Ovary (tissue), 9 donors: ENCODE data around the gene ATP8A1. TPM values are rescaled to one million over a fixed set of nuclear protein-coding genes. Genes with fewer than 3 reads are reported as not detected.

ENCODE experiments used
- DNase-seq, 5 donors: peaks; one replicate each; pipeline ENCODE4 v3.0.0-alpha.2; 2019 to 2020
- H3K27ac ChIP-seq, 2 donors: fragments of 200-600 bp; one replicate each; pipeline versions ENCODE4 v1.5.1 to v1.8.0; 2019 to 2022
- H3K27me3 ChIP-seq: fragments of 200-600 bp; one replicate; pipeline ENCODE4 v1.8.0; 2022
- H3K36me3 ChIP-seq: fragments of 200-600 bp; sonication (generic); one replicate; pipeline ENCODE4 v1.5.1; 2019
- H3K4me1 ChIP-seq: one replicate; pipeline ENCODE4 v1.8.1; 2013; ENCODE audit warnings: mild to moderate bottlenecking, moderate library complexity; ENCODE audit not compliant: insufficient read depth
- H3K4me3 ChIP-seq: fragments of 200-600 bp; sonication (generic); one replicate; pipeline ENCODE4 v1.5.1; 2017
- H3K9me3 ChIP-seq, 2 donors: fragments of 200-600 bp in 1 of 2; sonication (generic) in 1 of 2; one replicate each; pipeline versions ENCODE4 v1.5.1 to v1.8.1; 2013 to 2019; ENCODE audit warnings: mild to moderate bottlenecking in 1 of 2, moderate library complexity in 1 of 2
- EP300 ChIP-seq: sonication (generic); formaldehyde crosslinking; IDR thresholded peaks from one replicate; pipeline ENCODE4 v1.6.1; 2017; ENCODE audit warnings: antibody characterized with exemption
- POLR2A ChIP-seq: fragments of 450-650 bp; IDR thresholded peaks from one replicate; pipeline ENCODE4 v1.6.1; 2017; ENCODE audit warnings: antibody characterized with exemption, mild to moderate bottlenecking, moderate library complexity
- WGBS, 3 donors: extraction: QIAGEN DNeasy Blood & Tissue Kit in 1 of 3; methylation state at CpG; one replicate each; pipeline versions ENCODE4 v1.1.5 to v1.1.7; 2013 to 2017; 5-methylcytosine and 5-hydroxymethylcytosine counted together
- intact Hi-C, 4 donors: fragments of 100-400 bp; cut with DNase I; formaldehyde crosslinking; loops; one replicate each; pipeline versions ENCODE4 v1.11.0 to v1.15.1; 2022 to 2023
- polyA plus RNA-seq, 2 donors: library from polyadenylated mRNA; stranded (reverse); fragments of 200-250 nt in 1 of 2; fragments of 350-450 nt in 1 of 2; fragmentation: Illumina TruSeq in 1 of 2; extraction: RNeasy Lipid Tissue Mini Kit (QIAGEN cat#74804) in 1 of 2; gene quantifications; one replicate each; pipeline ENCODE4 v1.2.3, GENCODE V29; 2013 to 2014
- total RNA-seq, 7 donors: library from RNA; depleted of rRNA in 2 of 7; stranded (reverse); fragments of >200 nt in 2 of 7; fragmentation: NEBNext Ultra II Directional in 3 of 7; extraction: Animal tissue kit (Norgen Biotek cat#: 25700) in 3 of 7; gene quantifications; one replicate each; pipeline versions ENCODE4 v1.1.0 to v1.2.4, GENCODE V29; 2016 to 2023
- TF ChIP-seq, protein P1 (sequence below), 3 donors: fragments of 450-650 bp in 2 of 3; fragments of 200-600 bp in 1 of 3; IDR thresholded peaks; one replicate each; pipeline versions ENCODE4 v1.5.1 to v1.8.0; 2016 to 2022; ENCODE audit warnings: antibody characterized with exemption in 3 of 3, mild to moderate bottlenecking in 1 of 3
- donor health status: DM: no; HTN: no; CAD: no; lungs with moderate emphysema.
- donor health status: DM: no; HTN: no; CAD: no.
- donor health status: Bipolar disorder and iron deficiency.
- donor health status: DM: yes; HTN: yes; CAD: no.
- donor health status: DM: no; HTN: no; CAD: no.
- donor health status: DM: yes; HTN: yes; CAD: no.

ATP8A1 gene
- total and polyA plus RNA-seq, 9 donors: 10.0 to 73.2 (median 21.6) TPM

DNA sequence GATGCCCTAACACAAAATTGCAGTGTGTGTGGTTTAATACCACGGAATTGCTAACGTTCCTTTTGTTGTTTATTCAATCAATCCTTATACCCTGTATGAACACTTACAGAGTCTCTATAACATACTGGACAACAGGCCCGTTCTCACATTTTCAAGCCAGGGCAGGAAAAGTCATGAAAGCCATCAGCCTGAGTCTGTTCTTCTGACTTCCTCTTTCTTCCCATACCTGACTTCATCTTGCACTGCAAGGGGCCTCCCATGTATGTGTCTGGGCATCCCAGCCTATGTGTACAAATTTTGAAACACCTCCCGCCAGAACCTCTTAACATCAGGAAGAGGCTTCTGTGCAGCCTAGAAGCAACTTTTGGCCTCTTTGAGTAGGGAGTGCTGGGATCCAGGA lies 264.5 kb downstream of the ATP8A1 start:
- DNase-seq: no peak
- no peaks in the 10 kb centered on the region for H3K36me3 ChIP-seq
- H3K9me3 ChIP-seq: no peaks in the 10 kb centered on the region
- no peaks in the 10 kb centered on the region for H3K27me3 ChIP-seq
- no peak overlapping the region for H3K27ac ChIP-seq
- 93 to 94% (median 93%) methylated on average over 4 of the region's 4 CpGs for WGBS, 3 donors
- no peaks in the 10 kb centered on the region for H3K4me1 ChIP-seq
- TF ChIP-seq, protein P1, sequence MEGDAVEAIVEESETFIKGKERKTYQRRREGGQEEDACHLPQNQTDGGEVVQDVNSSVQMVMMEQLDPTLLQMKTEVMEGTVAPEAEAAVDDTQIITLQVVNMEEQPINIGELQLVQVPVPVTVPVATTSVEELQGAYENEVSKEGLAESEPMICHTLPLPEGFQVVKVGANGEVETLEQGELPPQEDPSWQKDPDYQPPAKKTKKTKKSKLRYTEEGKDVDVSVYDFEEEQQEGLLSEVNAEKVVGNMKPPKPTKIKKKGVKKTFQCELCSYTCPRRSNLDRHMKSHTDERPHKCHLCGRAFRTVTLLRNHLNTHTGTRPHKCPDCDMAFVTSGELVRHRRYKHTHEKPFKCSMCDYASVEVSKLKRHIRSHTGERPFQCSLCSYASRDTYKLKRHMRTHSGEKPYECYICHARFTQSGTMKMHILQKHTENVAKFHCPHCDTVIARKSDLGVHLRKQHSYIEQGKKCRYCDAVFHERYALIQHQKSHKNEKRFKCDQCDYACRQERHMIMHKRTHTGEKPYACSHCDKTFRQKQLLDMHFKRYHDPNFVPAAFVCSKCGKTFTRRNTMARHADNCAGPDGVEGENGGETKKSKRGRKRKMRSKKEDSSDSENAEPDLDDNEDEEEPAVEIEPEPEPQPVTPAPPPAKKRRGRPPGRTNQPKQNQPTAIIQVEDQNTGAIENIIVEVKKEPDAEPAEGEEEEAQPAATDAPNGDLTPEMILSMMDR (IDR thresholded peaks at IDR 0.05): no peak
- no peak for TF ChIP-seq POLR2A
- no peak overlapping the region for H3K4me3 ChIP-seq
- intact Hi-C loops: no loop called here

DNA sequence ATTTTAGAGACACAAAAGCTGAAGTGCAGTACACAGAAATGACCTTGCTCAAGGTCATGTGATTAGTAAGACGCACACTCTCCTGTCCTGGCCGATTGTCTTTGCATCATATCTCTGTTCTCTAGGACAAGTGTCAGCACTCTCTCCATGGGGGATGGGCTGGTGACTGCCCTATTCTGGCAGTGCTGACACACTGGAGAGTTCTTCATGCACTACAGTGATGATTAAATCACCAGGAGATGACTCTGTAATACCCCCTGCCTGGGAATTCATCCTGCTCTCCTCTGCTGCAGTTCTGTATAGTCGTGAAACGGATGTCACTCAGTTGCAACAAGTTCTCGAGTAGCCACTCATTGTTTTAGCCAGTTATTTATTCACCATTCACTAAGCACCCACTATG lies 264.9 kb downstream of the ATP8A1 start:
- Histone ChIP-seq H3K36me3 (no peaks in the 10 kb centered on the region), H3K9me3 (no peaks in the 10 kb centered on the region), H3K27ac (no peak overlapping the region), H3K4me1 (no peaks in the 10 kb centered on the region), H3K27me3 (no peaks in the 10 kb centered on the region), H3K4me3 (no peak overlapping the region)
- intact Hi-C loops: no loop called here
- TF ChIP-seq EP300: no peak
- no peak for TF ChIP-seq POLR2A
- TF ChIP-seq, protein P1 (IDR thresholded peaks at IDR 0.05): no peak
- WGBS, 3 donors: 52 to 63% (median 60%) methylated on average over 5 of the region's 5 CpGs
- no peak for DNase-seq

DNA sequence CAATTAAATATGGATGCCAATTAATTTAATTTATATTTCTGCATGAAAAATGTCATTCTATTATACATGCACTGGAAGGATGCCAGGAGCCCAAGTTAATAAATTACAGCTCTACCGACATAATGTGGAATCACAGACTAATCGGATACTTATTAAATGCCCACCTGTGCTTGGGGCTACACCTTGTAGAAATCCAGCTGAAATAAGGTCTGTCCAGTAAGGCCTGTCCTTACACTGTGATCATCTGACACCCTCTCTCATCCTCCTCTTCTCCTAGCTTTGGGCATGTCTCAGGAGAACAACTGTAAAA lies 265.6 kb downstream of the ATP8A1 start:
- intact Hi-C loops: no loop called here
- no peaks in the 10 kb centered on the region for H3K36me3 ChIP-seq
- no peak for DNase-seq
- no peaks in the 10 kb centered on the region for H3K9me3 ChIP-seq
- H3K4me3 ChIP-seq: no peak overlapping the region
- H3K27ac ChIP-seq: no peak overlapping the region
- H3K27me3 ChIP-seq: no peaks in the 10 kb centered on the region
- TF ChIP-seq EP300 (no peak), POLR2A (no peak)
- TF ChIP-seq, protein P1 (IDR thresholded peaks at IDR 0.05): no peak
- 80 to 86% (median 82%) methylated on average over 2 of the region's 2 CpGs for WGBS, 3 donors
- no peaks in the 10 kb centered on the region for H3K4me1 ChIP-seq

DNA sequence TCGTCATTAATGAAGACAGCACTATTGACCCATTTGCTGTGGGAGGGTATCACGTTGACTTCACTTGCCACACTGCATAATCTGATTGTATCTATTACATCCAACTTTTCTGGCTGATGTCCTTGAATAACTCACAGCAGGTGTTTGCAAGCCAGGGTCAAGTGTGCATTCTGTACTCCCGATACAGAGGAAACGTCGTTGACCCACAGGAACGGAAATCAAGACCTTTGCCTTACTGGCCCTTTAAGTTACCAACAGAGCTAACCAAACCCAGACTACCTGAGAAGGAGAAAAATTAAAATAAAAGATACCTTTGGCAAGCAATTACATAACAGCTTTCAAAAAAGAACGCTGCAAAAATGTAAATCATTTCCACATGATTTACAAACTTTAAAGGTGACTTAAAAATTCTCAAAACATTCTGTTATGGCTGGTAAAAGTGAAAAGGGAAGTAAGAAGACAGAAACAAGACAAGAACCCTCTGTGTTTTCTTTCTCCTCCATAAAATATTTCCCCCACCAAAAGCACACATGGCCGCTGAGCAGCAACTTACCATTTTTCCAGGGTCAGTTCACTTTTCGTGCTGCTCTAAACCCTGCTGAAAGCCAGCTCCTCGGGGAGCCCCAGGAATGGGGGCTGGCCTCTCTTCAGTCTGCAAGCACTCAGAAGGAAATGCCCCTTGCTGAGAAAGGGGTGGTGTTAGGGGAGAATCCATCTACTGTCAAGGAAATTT lies 266.1 kb downstream of the ATP8A1 start:
- Histone ChIP-seq H3K9me3 (no peaks in the 10 kb centered on the region), H3K27ac (no peak overlapping the region), H3K27me3 (no peaks in the 10 kb centered on the region), H3K36me3 (no peaks in the 10 kb centered on the region), H3K4me1 (no peaks in the 10 kb centered on the region), H3K4me3 (no peak overlapping the region)
- intact Hi-C loops: no loop called here
- no peak for DNase-seq
- TF ChIP-seq EP300 (no peak), POLR2A (no peak)
- TF ChIP-seq, protein P1 (IDR thresholded peaks at IDR 0.05): no peak
- WGBS, 3 donors: 21 to 41% (median 24%) methylated on average over 10 of the region's 10 CpGs
